ENCODE measurements around the gene TRAK1.

The TRAK1 gene

DNA sequence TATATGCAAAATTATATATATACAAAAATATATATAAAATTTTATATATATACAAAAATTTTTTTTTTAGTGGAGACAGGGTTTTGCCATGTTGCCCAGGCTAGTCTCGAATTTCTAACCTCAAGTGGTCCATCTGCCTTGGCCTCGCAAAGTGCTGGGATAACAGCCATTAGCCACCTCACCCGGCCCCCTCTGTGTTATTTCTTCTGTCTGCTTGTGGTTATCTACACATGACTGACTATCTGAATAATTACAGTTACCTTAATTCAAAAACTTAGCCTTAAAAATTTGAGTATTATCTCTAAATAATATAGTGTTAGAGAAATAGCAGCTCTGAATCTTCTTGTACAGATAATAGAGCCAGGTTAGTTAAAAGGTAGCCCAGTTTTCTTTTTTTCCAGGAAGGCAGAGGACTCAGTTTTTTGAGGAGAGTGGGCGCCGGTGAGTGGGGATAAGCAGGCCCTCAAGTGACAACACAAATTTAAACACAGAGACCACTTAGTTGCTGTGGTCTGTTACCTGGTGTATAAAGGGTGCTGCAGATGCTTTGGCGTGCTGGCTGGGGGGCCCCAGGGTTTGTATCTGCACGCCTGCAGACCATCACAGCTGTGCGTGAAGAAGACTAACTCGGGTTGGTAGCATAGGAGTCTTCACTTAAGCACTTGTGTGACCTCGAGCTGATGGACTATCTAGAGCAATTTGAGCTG lies 83.7 kb downstream of the TRAK1 start:
- no peak for TF ChIP-seq CTCF (IDR thresholded peaks at IDR 0.05; ENCODE audit: borderline replicate concordance, control extremely low read depth, extremely low read depth, insufficient read depth, missing control alignments)
- in situ Hi-C loops (cut with MboI; ENCODE audit: low sequenced_read_pairs, unreplicated experiment), result no loop called here
- DNase-seq (ENCODE audit: low spot score), result no peak

DNA sequence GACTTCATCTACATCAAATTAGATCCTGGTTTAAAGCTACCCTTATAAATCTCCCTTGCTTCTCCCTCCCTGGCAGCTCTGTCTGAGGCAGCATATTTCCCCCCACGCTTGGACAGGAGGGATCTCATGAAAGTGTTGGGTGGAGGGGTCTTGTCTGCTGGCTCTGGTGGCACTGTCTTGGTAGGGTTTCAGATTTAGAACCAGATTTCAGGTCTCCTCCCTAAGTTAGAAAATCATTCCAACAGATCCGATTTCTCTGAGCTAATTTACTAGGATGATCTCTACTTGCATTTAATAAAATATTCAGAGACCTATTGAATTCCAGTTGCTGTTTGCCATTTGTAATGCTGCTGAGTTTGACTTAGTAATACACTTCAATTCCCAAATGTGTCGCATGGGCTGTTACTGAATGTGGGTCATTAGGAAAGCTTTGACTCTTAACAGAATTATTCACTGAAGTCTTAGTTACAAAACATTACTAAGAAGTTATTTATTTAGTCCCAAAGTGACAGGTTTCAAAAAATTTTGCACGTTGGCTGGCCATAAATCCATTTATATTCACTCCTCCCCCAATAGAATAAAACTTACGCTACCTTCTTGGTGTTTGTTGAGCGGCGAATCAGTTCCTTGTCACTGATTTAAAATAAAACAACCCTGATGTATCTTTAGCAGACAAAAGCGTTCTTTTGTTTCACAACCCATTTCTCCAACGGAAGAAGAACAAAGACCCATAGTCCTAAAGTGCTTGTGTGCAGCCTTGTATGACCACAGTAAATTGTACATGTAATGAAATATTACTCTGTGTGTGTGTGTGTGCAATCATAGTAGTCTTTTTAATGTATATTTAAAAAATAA lies 84.5 kb downstream of the TRAK1 start:
- in situ Hi-C loops (cut with MboI; ENCODE audit: low sequenced_read_pairs, unreplicated experiment), result no loop called here
- DNase-seq (ENCODE audit: low spot score), result no peak
- TF ChIP-seq CTCF (IDR thresholded peaks at IDR 0.05; ENCODE audit: borderline replicate concordance, control extremely low read depth, extremely low read depth, insufficient read depth, missing control alignments), result no peak

DNA sequence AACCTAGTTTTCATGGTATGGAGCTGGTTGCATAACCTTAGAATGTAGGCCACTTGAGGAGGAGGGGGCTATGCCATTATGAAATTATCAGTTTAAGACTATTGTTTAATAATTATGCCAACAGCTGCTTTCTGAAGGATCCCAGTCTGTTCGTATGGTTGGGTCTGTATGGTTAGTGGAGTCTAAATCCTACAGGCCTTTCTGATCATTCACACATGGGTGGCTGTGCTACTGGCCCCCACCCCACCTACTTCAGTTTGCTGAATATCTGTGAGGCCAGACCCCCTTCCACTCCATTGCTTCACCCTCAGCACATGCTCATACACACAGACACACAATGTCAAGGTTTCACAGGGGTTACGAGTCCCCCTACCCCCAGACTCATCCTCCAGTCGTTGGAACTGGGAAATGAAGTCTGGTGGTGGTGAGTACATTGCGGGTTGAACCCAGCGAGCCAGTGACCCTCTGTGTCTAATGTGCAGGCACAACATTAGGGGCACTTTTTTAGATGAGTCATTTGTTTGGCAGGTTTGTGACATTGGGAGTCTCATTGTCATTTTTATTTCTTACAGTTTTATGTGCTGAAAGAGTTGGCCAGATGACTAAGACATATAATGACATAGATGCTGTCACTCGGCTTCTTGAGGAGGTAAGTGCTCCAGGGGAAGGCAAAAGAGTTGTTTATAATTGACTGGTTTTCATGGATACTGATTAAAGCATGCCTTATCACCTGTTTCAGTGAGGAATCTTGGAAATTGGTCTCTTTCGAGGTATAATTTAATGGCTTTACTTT lies 85.3 kb downstream of the TRAK1 start:
- TF ChIP-seq CTCF (IDR thresholded peaks at IDR 0.05; ENCODE audit: borderline replicate concordance, control extremely low read depth, extremely low read depth, insufficient read depth, missing control alignments), result no peak
- DNase-seq (ENCODE audit: low spot score), result no peak
- in situ Hi-C loops (cut with MboI; ENCODE audit: low sequenced_read_pairs, unreplicated experiment), result no loop called here

DNA sequence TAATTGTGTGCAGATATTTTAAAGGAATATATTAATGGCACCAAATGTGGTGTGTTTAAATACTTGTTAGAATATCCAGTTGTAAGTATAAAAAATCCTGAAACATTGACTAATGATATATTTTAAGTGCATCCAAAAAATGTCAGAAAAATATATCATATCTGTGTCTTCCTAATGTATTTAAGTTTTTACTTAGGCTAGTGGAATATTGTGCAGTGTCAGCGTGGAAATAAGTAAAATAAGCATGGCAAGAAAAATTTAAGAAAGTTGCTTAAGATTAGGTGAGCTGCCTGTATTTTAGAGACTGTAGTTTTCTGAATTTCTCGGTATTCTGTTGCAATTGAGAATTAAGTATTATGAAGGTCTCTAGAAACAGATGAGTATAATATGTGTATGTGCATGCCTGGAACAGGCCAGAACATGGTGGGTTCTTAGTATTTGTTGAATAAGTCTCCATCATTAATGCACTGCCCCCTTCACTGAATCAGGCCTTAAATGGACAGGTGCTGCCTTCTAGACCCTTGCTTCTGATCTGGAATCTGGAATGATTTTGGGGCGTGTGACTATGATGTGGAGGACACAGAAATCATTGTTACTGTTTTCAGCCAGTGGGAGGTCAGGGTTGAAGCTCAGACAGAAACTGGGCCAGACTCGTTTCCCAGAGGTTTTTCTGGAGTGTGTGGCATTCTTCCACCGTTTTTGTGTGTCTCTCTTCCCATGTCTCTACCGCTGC lies 86.1 kb downstream of the TRAK1 start:
- in situ Hi-C loops (cut with MboI; ENCODE audit: low sequenced_read_pairs, unreplicated experiment), result no loop called here
- no peak for TF ChIP-seq CTCF (IDR thresholded peaks at IDR 0.05; ENCODE audit: borderline replicate concordance, control extremely low read depth, extremely low read depth, insufficient read depth, missing control alignments)

DNA sequence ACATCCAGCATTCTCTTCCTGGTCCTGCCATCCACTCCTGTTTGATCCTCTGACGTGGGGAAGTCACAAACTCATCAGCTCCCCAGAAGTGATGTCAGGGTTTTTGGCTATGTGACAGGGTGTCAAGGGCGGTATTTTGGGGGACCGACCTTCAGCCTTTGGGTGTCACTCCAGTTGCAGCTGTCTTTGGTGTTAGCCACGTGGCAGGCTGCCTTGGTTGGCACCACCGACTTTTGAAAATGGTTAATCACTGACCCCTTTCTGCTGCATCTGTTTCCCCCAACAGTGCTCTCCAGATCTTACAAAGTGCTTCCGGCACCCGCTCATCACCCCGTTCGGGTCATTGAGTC lies 86.6 kb downstream of the TRAK1 start:
- no peak for TF ChIP-seq CTCF (IDR thresholded peaks at IDR 0.05; ENCODE audit: borderline replicate concordance, control extremely low read depth, extremely low read depth, insufficient read depth, missing control alignments)
- in situ Hi-C loops (cut with MboI; ENCODE audit: low sequenced_read_pairs, unreplicated experiment), result no loop called here
- no peak for DNase-seq (ENCODE audit: low spot score)

More for the DNA sequence above, 86.1 kb downstream of the TRAK1 start:
- DNase-seq (ENCODE audit: low spot score), result no peak

Measured in GM13976 (cell line).